Measurements from ENCODE around the gene COL9A1. TPM values are rescaled to one million over a fixed set of nuclear protein-coding genes. Genes with fewer than 3 reads are reported as not detected.

Gene COL9A1
- total and polyA plus RNA-seq, 2 donors (not counting 1 experiment from before 2014, with no cell fraction given): not detected

DNA sequence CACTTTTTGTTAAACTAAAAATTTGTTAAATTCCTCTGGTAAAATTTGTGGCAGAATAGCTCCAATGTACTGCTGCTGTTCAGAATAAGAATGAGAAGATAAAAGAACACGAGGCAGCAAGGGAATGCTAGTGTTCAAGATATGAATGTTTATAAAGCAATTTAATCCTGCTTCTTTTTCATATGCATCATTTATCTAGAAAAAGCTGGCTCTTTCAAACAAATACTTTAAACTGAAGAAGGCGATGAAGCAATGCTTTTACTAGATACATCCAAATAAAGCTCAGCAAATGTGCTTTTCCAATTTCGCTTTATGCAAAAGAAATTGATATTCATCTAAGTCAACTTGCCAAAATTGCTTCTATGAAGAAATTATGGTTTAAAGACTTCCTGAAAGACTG, 66.5 kb downstream of the COL9A1 start:
- H3K4me1 Mint-ChIP-seq: no peaks in the 10 kb centered on the region
- ATAC-seq (ENCODE audit: low read depth): no peak

DNA sequence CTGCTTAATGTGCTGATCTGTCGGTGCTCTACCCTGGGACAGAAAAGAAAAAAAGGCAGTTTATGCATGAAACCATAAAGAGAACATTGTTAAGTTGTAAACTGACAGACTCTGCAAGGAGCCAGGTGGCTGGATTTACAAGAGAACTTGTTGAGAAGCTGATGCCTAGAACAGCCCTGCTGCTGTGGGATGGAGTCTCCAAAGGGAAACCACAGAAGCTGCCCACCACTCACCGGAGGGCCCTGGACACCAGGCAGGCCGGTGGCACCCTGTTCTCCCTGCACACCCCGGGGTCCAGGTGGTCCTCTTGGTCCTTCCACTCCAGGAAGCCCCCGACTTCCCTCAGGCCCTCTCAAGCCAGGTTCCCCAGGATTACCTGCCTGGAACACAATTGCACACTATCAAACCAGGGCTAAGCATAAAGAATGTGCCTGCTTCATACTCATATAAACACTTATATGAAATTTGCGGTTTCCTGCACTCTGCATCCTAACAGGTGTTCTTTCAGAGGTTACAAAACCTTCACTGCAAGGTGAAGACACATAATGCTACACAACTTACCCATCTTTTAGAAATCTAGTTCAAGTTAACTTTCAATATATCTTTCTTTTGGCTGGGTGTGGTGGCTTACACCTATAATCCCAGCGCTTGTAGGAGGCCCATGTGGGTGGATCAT, 68.2 kb downstream of the COL9A1 start:
- no peak for DNase-seq
- no peak for ATAC-seq (ENCODE audit: low read depth)
- no peak overlapping the region for H3K4me2 ChIP-seq (replicated peaks; ENCODE audit: low read depth, low read length, poor library complexity, severe bottlenecking)
- no peak overlapping the region for H3K27ac ChIP-seq (ENCODE audit: low read length in 2 of 2)
- H3K4me1 ChIP-seq (ENCODE audit: control insufficient read depth in 2 of 2, insufficient read depth in 2 of 2, low read length in 2 of 2): no peaks in the 10 kb centered on the region
- H3K4me1 Mint-ChIP-seq: no peaks in the 10 kb centered on the region
- H3K36me3 ChIP-seq (replicated peaks in 1 of 2; ENCODE audit: control extremely low read depth in 1 of 2, control insufficient read depth in 1 of 2, extremely low read depth in 1 of 2, insufficient read depth in 2 of 2, low read length in 1 of 2): no peaks in the 10 kb centered on the region
- no peak overlapping the region for H3K27ac Mint-ChIP-seq
- H4K20me1 ChIP-seq (ENCODE audit: control insufficient read depth, insufficient read depth, low read length, poor library complexity, severe bottlenecking): no peaks in the 10 kb centered on the region
- no peaks in the 10 kb centered on the region for H3K79me2 ChIP-seq (ENCODE audit: control insufficient read depth, insufficient read depth, low read length)
- H3K9me3 Mint-ChIP-seq (ENCODE audit: insufficient read depth): no peaks in the 10 kb centered on the region
- TF ChIP-seq, protein P1, sequence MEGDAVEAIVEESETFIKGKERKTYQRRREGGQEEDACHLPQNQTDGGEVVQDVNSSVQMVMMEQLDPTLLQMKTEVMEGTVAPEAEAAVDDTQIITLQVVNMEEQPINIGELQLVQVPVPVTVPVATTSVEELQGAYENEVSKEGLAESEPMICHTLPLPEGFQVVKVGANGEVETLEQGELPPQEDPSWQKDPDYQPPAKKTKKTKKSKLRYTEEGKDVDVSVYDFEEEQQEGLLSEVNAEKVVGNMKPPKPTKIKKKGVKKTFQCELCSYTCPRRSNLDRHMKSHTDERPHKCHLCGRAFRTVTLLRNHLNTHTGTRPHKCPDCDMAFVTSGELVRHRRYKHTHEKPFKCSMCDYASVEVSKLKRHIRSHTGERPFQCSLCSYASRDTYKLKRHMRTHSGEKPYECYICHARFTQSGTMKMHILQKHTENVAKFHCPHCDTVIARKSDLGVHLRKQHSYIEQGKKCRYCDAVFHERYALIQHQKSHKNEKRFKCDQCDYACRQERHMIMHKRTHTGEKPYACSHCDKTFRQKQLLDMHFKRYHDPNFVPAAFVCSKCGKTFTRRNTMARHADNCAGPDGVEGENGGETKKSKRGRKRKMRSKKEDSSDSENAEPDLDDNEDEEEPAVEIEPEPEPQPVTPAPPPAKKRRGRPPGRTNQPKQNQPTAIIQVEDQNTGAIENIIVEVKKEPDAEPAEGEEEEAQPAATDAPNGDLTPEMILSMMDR (IDR thresholded peaks at IDR 0.05): no peak
- no peak for TF ChIP-seq EZH2 (IDR thresholded peaks at IDR 0.05; ENCODE audit: borderline replicate concordance, insufficient read depth, low read depth, low read length, poor library complexity, severe bottlenecking)
- no peak overlapping the region for H2AFZ ChIP-seq (ENCODE audit: insufficient read depth, low read depth, low read length, poor library complexity, severe bottlenecking)
- WGBS (ENCODE audit: insufficient coverage): 88% methylated on average over 5 of the region's 7 CpGs
- H3K9ac ChIP-seq (ENCODE audit: low read length): no peak overlapping the region
- H3K27me3 Mint-ChIP-seq: peaks cover 9% of the 10 kb centered on the region
- POLR2A ChIA-PET: no interaction called here
- no peaks in the 10 kb centered on the region for H3K9me3 ChIP-seq (ENCODE audit: control extremely low read depth in 1 of 3, control insufficient read depth in 2 of 3, insufficient read depth in 1 of 3, low read length in 2 of 3)
- H3K4me3 ChIP-seq (ENCODE audit: control extremely low read depth in 1 of 5, extremely low read depth in 1 of 5, insufficient read depth in 1 of 5, low read depth in 2 of 5, low read length in 4 of 5): no peak overlapping the region
- no peak overlapping the region for H3K4me3 Mint-ChIP-seq
- CTCF ChIA-PET: no interaction called here
- H3K27me3 ChIP-seq (replicated peaks in 1 of 4; ENCODE audit: control extremely low read depth in 1 of 4, control insufficient read depth in 3 of 4, insufficient read depth in 4 of 4, low read length in 3 of 4): no peaks in the 10 kb centered on the region
- intact Hi-C loops (cut with micrococcal nuclease): no loop called here

More for the DNA sequence above, 66.5 kb downstream of the COL9A1 start:
- no peaks in the 10 kb centered on the region for H3K27me3 ChIP-seq (replicated peaks in 1 of 4; ENCODE audit: control extremely low read depth in 1 of 4, control insufficient read depth in 3 of 4, insufficient read depth in 4 of 4, low read length in 3 of 4)
- Mint-ChIP-seq H3K27ac (no peak overlapping the region), H3K4me3 (no peak overlapping the region), H3K27me3 (peaks cover 9% of the 10 kb centered on the region), H3K9me3 (ENCODE audit: insufficient read depth) (no peaks in the 10 kb centered on the region)
- no peak overlapping the region for H3K4me3 ChIP-seq (ENCODE audit: control extremely low read depth in 1 of 5, extremely low read depth in 1 of 5, insufficient read depth in 1 of 5, low read depth in 2 of 5, low read length in 4 of 5)
- intact Hi-C loops (cut with micrococcal nuclease): no loop called here
- H3K27ac ChIP-seq (ENCODE audit: low read length in 2 of 2): no peak overlapping the region
- H3K4me1 ChIP-seq (ENCODE audit: control insufficient read depth in 2 of 2, insufficient read depth in 2 of 2, low read length in 2 of 2): no peaks in the 10 kb centered on the region
- no peaks in the 10 kb centered on the region for H3K9me3 ChIP-seq (ENCODE audit: control extremely low read depth in 1 of 3, control insufficient read depth in 2 of 3, insufficient read depth in 1 of 3, low read length in 2 of 3)
- H3K79me2 ChIP-seq (ENCODE audit: control insufficient read depth, insufficient read depth, low read length): no peaks in the 10 kb centered on the region
- H3K9ac ChIP-seq (ENCODE audit: low read length): no peak overlapping the region
- POLR2A ChIA-PET: no interaction called here
- no peak overlapping the region for H2AFZ ChIP-seq (ENCODE audit: insufficient read depth, low read depth, low read length, poor library complexity, severe bottlenecking)
- CTCF ChIA-PET: no interaction called here
- no peak overlapping the region for H3K4me2 ChIP-seq (replicated peaks; ENCODE audit: low read depth, low read length, poor library complexity, severe bottlenecking)
- WGBS (ENCODE audit: insufficient coverage): no CpG with 5 or more reads among the region's 3 CpGs
- TF ChIP-seq EZH2 (IDR thresholded peaks at IDR 0.05; ENCODE audit: borderline replicate concordance, insufficient read depth, low read depth, low read length, poor library complexity, severe bottlenecking): no peak
- TF ChIP-seq, protein P1 (IDR thresholded peaks at IDR 0.05): no peak
- DNase-seq: no peak
- no peaks in the 10 kb centered on the region for H3K36me3 ChIP-seq (replicated peaks in 1 of 2; ENCODE audit: control extremely low read depth in 1 of 2, control insufficient read depth in 1 of 2, extremely low read depth in 1 of 2, insufficient read depth in 2 of 2, low read length in 1 of 2)
- no peaks in the 10 kb centered on the region for H4K20me1 ChIP-seq (ENCODE audit: control insufficient read depth, insufficient read depth, low read length, poor library complexity, severe bottlenecking)

Data from B cell (primary cell).